ENCODE results near the gene LANCL2. TPM values are rescaled to one million over a fixed set of nuclear protein-coding genes. Genes with fewer than 3 reads are reported as not detected.

LANCL2 gene
- total and polyA plus RNA-seq, 12 donors: 3.1 to 11.1 (median 8.6) TPM

DNA sequence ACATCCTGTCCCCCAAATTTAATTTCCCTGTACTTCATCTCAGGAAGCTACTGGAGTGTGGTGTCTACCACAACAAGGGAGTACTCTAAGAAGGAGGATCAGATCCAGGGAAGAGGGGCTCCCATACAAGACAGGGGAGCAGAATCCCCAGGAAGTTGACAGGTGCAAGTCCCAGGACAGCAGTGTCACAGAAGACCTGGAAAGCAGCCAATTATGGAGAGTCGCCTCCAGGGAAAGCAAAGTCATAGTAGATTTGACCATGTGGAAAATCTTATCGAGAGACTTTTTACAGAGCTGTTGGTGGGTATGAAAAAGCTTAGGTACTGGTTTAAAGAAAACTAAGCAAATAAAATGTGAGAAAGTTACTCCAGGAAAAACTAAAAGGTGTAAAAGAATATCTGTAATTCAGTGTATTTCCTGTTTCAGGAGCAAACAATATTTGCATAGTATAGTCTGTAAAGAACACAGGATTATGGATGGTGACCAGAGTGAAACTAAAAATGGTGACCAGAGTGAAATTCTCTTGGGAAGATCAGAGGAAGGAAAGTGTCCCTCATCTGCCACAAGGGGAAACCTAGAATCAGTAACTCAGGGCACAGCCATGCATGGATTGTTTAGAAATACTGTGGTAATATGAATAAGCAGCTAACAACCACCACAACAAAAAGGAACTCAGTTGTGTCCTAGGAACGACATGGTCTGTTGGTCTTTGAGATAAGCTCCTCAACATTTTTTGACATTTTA, 44.5 kb downstream of the LANCL2 start:
- H3K9me3 ChIP-seq: no peaks in the 10 kb centered on the region
- WGBS, 2 donors: 50 to 55% methylated on average over 3 of the region's 3 CpGs
- no peaks in the 10 kb centered on the region for H3K4me1 ChIP-seq
- H3K36me3 ChIP-seq: peaks cover 0 to 65% (median 6%) of the 10 kb centered on the region in 9 donors
- TF ChIP-seq, protein P1, sequence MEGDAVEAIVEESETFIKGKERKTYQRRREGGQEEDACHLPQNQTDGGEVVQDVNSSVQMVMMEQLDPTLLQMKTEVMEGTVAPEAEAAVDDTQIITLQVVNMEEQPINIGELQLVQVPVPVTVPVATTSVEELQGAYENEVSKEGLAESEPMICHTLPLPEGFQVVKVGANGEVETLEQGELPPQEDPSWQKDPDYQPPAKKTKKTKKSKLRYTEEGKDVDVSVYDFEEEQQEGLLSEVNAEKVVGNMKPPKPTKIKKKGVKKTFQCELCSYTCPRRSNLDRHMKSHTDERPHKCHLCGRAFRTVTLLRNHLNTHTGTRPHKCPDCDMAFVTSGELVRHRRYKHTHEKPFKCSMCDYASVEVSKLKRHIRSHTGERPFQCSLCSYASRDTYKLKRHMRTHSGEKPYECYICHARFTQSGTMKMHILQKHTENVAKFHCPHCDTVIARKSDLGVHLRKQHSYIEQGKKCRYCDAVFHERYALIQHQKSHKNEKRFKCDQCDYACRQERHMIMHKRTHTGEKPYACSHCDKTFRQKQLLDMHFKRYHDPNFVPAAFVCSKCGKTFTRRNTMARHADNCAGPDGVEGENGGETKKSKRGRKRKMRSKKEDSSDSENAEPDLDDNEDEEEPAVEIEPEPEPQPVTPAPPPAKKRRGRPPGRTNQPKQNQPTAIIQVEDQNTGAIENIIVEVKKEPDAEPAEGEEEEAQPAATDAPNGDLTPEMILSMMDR (IDR thresholded peaks at IDR 0.05): no peak
- no peak for ATAC-seq
- intact Hi-C loops (cut with DNase I): loop anchor here in 2 of 10 donors (10.0 kb wide), 1 partner anchor 635 kb away; no protein-coding TSS in a partner anchor
- no peaks in the 10 kb centered on the region for H3K27me3 ChIP-seq
- no peak overlapping the region for H3K27ac ChIP-seq
- no peak overlapping the region for H3K4me3 ChIP-seq
- DNase-seq: no peak

- TF ChIP-seq, protein P1 (IDR thresholded peaks at IDR 0.05): no peak
- no peaks in the 10 kb centered on the region for H3K4me1 ChIP-seq
- H3K9me3 ChIP-seq: no peaks in the 10 kb centered on the region
- peaks cover 0 to 54% (median 3%) of the 10 kb centered on the region in 9 donors for H3K36me3 ChIP-seq
- intact Hi-C loops (cut with DNase I): loop anchor here in 2 of 10 donors (10.0 kb wide), 1 partner anchor 636 kb away; no protein-coding TSS in a partner anchor
- DNase-seq (no peak), ATAC-seq (no peak)
- H3K27me3 ChIP-seq: no peaks in the 10 kb centered on the region
- WGBS, 2 donors: 84 to 89% methylated on average over 4 of the region's 4 CpGs
- H3K4me3 ChIP-seq: no peak overlapping the region
- H3K27ac ChIP-seq: no peak overlapping the region
Observed at GRCh38 chr7:55410667-55411239, 45.6 kb downstream of the LANCL2 start.

DNA sequence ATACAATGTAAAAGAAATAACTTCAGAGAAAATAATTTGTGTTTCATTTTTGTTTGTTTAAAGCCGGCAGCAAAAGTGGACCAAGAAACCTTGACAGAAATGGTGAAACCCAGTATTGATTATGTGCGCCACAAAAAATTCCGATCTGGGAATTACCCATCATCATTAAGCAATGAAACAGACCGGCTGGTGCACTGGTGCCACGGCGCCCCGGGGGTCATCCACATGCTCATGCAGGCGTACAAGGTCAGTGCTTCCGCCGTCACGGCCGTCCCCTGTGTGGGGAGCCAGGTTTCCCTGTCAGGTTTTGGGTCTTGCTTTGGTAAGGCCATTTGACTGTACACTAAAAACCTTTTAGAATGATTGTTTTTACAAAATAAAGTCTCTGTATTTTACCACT, 46.7 kb downstream of the LANCL2 start:
- no peak for ATAC-seq
- intact Hi-C loops (cut with DNase I): loop anchor here in 2 of 10 donors (10.0 kb wide), 1 partner anchor 637 kb away; no protein-coding TSS in a partner anchor
- 93 to 96% methylated on average over 12 of the region's 12 CpGs for WGBS, 2 donors

DNA sequence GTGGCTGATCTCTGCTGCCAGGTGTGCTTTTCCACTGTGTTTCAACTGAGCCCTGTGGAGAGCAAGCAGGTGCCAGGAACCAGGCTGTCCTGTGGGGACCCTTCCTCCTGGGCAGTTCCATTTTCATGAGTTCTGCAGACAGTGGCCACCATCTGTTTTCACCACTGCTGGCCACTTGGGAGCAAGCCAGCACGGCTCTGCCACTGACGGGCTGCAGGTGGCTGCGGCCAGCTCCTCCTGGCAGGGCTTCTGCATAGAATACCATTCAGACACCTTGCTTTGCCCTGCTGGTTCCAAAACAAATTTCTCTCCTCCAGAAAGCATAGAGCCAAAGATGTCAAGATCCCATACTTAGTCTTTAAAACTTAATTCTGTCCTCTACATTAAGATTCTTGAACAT, 48.3 kb downstream of the LANCL2 start:
- Histone ChIP-seq H3K9me3 (no peaks in the 10 kb centered on the region), H3K27me3 (no peaks in the 10 kb centered on the region), H3K36me3 (peaks cover 0 to 28% (median 0%) of the 10 kb centered on the region in 9 donors), H3K27ac (no peak overlapping the region), H3K4me3 (no peak overlapping the region), H3K4me1 (no peaks in the 10 kb centered on the region)
- no peak for ATAC-seq
- intact Hi-C loops (cut with DNase I): loop anchor here in 2 of 10 donors (10.0 kb wide), 1 partner anchor 639 kb away; no protein-coding TSS in a partner anchor
- WGBS, 2 donors: 75 to 89% methylated on average over 3 of the region's 3 CpGs
- DNase-seq: no peak
- TF ChIP-seq, protein P1 (IDR thresholded peaks at IDR 0.05): no peak

More for the DNA sequence above, 46.7 kb downstream of the LANCL2 start:
- H3K4me3 ChIP-seq: no peak overlapping the region
- no peaks in the 10 kb centered on the region for H3K4me1 ChIP-seq
- TF ChIP-seq, protein P1 (IDR thresholded peaks at IDR 0.05): no peak
- H3K27me3 ChIP-seq: no peaks in the 10 kb centered on the region
- peaks cover 0 to 43% (median 0%) of the 10 kb centered on the region in 9 donors for H3K36me3 ChIP-seq
- H3K27ac ChIP-seq: no peak overlapping the region
- no peaks in the 10 kb centered on the region for H3K9me3 ChIP-seq
- DNase-seq: no peak
